Heart left ventricle (tissue), 13 donors: ENCODE results near the gene GPC3.

Experiments
- POLR2A ChIP-seq, 2 donors: fragments of 450-650 bp; IDR thresholded peaks; one replicate each; pipeline ENCODE4 v1.6.1; 2017; ENCODE audit warnings: antibody characterized with exemption in 2 of 2, mild to moderate bottlenecking in 2 of 2, moderate library complexity in 2 of 2
- TF ChIP-seq, protein P1 (sequence below), 12 donors: fragments of 200-600 bp; sonication (generic) in 4 of 12; IDR thresholded peaks; one replicate each; pipeline versions ENCODE4 v1.5.0 to v1.8.0; 2018 to 2022; ENCODE audit warnings: antibody characterized with exemption in 12 of 12, mild to moderate bottlenecking in 5 of 12
- donor health status: ischemic (EF 13 %, LVEDD 7.1; RV severe dilation, severe dysfunction).
- donor health status: DM: no; HTN: yes; CAD: no.
- donor health status: DM: no; HTN: no; CAD: no.
- donor health status: ischemic (EF 25% LVEDD 6.9; RV normal size, moderate dysfunction).
- donor health status: ischemic (EF 25% LVEDD 5.7; RV mildly dilated, moderate dysfunction).
- donor health status: ischemic (EF 35%, LVEDD 5.7; RV mildly dilated, moderate dysfunction).
- donor health status: nonischemic (EF 11% LVEDD 7.7; RV severe dilation, severe dysfunction).
- donor health status: DM: yes; HTN: yes; CAD: no.
- donor health status: PGD.
- donor health status: ischemic (EF 29% LVEDD 5.4; RV normal size, mild dysfunction).
- donor health status: nonischemic (EF 23%, LVEDD 6.1; RV moderate dilation, normal function).

DNA sequence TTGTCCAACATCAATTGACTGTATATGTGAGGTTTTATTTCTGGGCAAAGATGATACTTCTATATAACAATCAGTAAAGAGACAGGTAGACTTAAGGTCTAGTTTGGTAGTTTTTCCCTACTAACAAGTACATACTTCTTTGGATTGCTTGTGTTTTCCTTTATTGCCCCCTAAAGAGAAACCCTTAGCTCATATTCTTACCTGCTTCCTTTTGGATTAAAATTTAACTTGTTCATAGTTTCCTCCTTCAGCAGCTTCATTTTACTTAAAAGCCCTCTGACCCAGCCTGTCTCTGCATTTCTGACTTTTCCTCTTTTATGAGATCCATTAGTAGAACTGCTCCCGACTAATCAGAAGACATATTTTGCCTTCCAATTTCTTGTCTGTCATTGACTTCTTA is 494.4 kb downstream of the GPC3 start:
- TF ChIP-seq, protein P1, sequence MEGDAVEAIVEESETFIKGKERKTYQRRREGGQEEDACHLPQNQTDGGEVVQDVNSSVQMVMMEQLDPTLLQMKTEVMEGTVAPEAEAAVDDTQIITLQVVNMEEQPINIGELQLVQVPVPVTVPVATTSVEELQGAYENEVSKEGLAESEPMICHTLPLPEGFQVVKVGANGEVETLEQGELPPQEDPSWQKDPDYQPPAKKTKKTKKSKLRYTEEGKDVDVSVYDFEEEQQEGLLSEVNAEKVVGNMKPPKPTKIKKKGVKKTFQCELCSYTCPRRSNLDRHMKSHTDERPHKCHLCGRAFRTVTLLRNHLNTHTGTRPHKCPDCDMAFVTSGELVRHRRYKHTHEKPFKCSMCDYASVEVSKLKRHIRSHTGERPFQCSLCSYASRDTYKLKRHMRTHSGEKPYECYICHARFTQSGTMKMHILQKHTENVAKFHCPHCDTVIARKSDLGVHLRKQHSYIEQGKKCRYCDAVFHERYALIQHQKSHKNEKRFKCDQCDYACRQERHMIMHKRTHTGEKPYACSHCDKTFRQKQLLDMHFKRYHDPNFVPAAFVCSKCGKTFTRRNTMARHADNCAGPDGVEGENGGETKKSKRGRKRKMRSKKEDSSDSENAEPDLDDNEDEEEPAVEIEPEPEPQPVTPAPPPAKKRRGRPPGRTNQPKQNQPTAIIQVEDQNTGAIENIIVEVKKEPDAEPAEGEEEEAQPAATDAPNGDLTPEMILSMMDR (IDR thresholded peaks at IDR 0.05): no peak
- no peak for TF ChIP-seq POLR2A (IDR thresholded peaks at IDR 0.05)
